PC-9 (cell line): ENCODE results near the gene SBNO1. TPM values are rescaled to one million over a fixed set of nuclear protein-coding genes. Genes with fewer than 3 reads are reported as not detected.
"Not testable (repeated sequence)": the region's sequence is repeated elsewhere in the genome, so short reads cannot be mapped to it uniquely, and the experiment has no call there.

Experiments used
- BruUV-seq: library from RNA; stranded (reverse); fragments of 400-500 nt; replicated peaks from 2 replicates; lab custom pipeline; 2021; lab: Mats Ljungman, UMichigan
- CTCF ChIA-PET: fragments of 300-600 bp; sonication (Branson Sonifier 250); formaldehyde crosslinking; loops from one replicate; lab custom pipeline; 2022; ENCODE audit warnings: antibody characterized with exemption; lab: Charles Lee
- POLR2A ChIA-PET: fragments of 300-600 bp; sonication (Branson Sonifier 250); formaldehyde crosslinking; loops from one replicate; lab custom pipeline; 2022; ENCODE audit warnings: antibody characterized with exemption; ENCODE audit not compliant: unreplicated experiment; lab: Charles Lee
- DNase-seq, 2 experiments: peaks; one replicate each; pipeline versions ENCODE4 v3.0.0 to v3.0.0-alpha.2; 2015 to 2022; ENCODE audit warnings: mixed read lengths in 1 of 2
- H2AFZ ChIP-seq: fragments of 200-600 bp; sonication (generic); 2 replicates; pipeline ENCODE4 v1.8.1; 2017; ENCODE audit warnings: antibody characterized with exemption
- H3F3A ChIP-seq: fragments of 200-600 bp; sonication (generic); 2 replicates; pipeline ENCODE4 v1.8.1; 2017; ENCODE audit warnings: antibody characterized with exemption, mild to moderate bottlenecking, low read depth; ENCODE audit not compliant: insufficient read depth
- H3K27ac ChIP-seq: fragments of 200-600 bp; sonication (generic); 2 replicates; pipeline ENCODE4 v1.6.1; 2016; ENCODE audit warnings: mixed run types
- H3K27me3 ChIP-seq: fragments of 200-600 bp; sonication (generic); 2 replicates; pipeline ENCODE4 v1.6.1; 2016; ENCODE audit warnings: low read depth, mixed run types; ENCODE audit not compliant: insufficient read depth
- H3K36me3 ChIP-seq: fragments of 200-600 bp; sonication (generic); 2 replicates; pipeline ENCODE4 v1.6.1; 2016; ENCODE audit warnings: low read depth, mixed run types
- H3K4me1 ChIP-seq: fragments of 200-600 bp; sonication (generic); replicated peaks from 2 replicates; pipeline ENCODE4 v1.6.1; 2016; ENCODE audit warnings: mixed run types; ENCODE audit not compliant: insufficient read depth
- H3K4me2 ChIP-seq: fragments of 200-600 bp; sonication (generic); 2 replicates; pipeline ENCODE4 v1.6.1; 2017; ENCODE audit warnings: mixed run types
- H3K4me3 ChIP-seq: fragments of 200-600 bp; sonication (generic); 2 replicates; pipeline ENCODE4 v1.6.1; 2016; ENCODE audit warnings: mixed run types
- H3K79me2 ChIP-seq: fragments of 200-600 bp; sonication (generic); 2 replicates; pipeline ENCODE4 v1.6.1; 2017; ENCODE audit warnings: low read depth, mixed run types
- H3K9me2 ChIP-seq: fragments of 200-600 bp; sonication (generic); 2 replicates; pipeline ENCODE4 v1.8.1; 2017; ENCODE audit warnings: mild to moderate bottlenecking; ENCODE audit not compliant: insufficient read depth
- H3K9me3 ChIP-seq: fragments of 200-600 bp; sonication (generic); 2 replicates; pipeline ENCODE4 v1.8.1; 2016; ENCODE audit warnings: low read depth; ENCODE audit not compliant: insufficient read depth
- H4K20me1 ChIP-seq: fragments of 200-600 bp; sonication (generic); 2 replicates; pipeline ENCODE4 v1.8.1; 2017; ENCODE audit not compliant: insufficient read depth
- CTCF ChIP-seq: fragments of 200-600 bp; sonication (generic); conservative IDR thresholded peaks from 2 replicates; pipeline ENCODE4 v1.6.1; 2017; ENCODE audit warnings: mixed run types, antibody characterized with exemption, mild to moderate bottlenecking, moderate library complexity
- intact Hi-C: fragments of 100-400 bp; cut with micrococcal nuclease; formaldehyde crosslinking; loops from one replicate; pipeline ENCODE4 v1.10.0; 2022; ENCODE audit not compliant: unreplicated experiment
- total RNA-seq: library from RNA; stranded (reverse); gene quantifications from 2 replicates; pipeline ENCODE4 v1.2.3, GENCODE V29; 2021

SBNO1 gene
- total RNA-seq, 1 experiment from 2014 or later = 43.1 TPM

DNA sequence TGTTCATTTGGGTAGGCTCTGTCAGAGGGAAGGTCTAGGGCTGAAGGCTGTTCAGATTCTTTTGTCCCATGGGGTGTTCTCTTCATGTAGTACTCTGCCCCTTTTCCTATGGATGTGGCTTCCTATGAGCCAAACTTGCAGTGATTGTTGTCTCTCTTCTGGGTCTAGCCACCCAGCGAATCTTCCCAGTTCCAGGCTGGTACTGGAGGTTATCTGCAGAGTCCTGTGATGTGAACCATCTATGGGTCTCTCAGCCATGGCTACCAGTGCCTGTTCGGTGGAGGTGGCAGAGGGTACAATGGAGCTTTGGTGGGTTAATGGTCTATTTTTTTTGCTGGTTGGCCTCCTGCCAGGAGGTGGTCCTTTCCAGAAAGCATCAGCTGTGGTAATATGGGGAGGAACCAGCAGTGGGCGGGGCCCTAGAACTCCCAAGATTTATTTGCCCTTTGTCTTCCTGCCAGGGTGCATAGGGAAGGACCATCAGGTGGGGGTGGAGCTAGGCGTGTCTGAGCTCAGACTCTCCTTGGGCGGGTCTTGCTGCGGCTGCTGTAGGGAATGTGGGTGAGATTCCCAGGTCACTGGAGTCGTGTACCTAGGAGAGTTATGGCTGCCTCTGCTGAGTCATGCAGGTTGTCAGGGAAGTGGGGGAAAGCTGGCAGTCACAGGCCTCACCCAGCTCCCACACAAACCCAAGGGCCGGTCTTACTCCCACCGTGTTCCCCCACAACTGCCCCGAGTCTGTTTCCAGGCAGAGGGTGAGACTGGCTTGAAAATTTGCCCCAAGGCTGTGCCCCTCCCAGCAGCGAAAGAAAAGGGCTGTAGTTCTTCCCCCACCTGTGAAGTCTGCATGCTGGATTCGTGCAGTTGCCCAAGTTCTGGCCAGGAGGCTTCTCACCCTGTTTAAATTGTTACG is 113.9 kb downstream of the SBNO1 start:
- Histone ChIP-seq H3K4me3 (peak overlapping the region; percentile 37; the same call in 1 of the 2 replicates), H3K79me2 (peaks cover 47% of the 10 kb centered on the region), H3K36me3 (0 out of 2 replicates have a peak, but pooled peaks cover 8% of the 10 kb centered on the region), H4K20me1 (no peaks in the 10 kb centered on the region), H3F3A (peaks cover 25% of the 10 kb centered on the region), H3K4me1 (peaks cover 33% of the 10 kb centered on the region), H3K27ac (peak overlapping the region; percentile 94), H3K9me3 (no peaks in the 10 kb centered on the region; the same call in 1 of the 2 replicates), H3K4me2 (peak overlapping the region; percentile 71), H3K27me3 (no peaks in the 10 kb centered on the region), H3K9me2 (no peaks in the 10 kb centered on the region), H2AFZ (peak overlapping the region; percentile 66)
- POLR2A ChIA-PET = interaction anchor here (0.6 to 1.7 kb wide), 10 partner anchors 12 to 1204 kb away, joined by 3 to 13 read pairs (median 6); partner anchors contain the start of genes MPHOSPH9 and MTRFR
- TSS peak; percentile 33 for BruUV-seq
- DNase-seq = peak; percentile 93 to 94
- TF ChIP-seq CTCF = no peak
- intact Hi-C loops = no loop called here
- CTCF ChIA-PET = interaction anchor here (0.7 kb wide), 1 partner anchor 12 kb away, joined by 3 read pairs; no protein-coding TSS in a partner anchor

DNA sequence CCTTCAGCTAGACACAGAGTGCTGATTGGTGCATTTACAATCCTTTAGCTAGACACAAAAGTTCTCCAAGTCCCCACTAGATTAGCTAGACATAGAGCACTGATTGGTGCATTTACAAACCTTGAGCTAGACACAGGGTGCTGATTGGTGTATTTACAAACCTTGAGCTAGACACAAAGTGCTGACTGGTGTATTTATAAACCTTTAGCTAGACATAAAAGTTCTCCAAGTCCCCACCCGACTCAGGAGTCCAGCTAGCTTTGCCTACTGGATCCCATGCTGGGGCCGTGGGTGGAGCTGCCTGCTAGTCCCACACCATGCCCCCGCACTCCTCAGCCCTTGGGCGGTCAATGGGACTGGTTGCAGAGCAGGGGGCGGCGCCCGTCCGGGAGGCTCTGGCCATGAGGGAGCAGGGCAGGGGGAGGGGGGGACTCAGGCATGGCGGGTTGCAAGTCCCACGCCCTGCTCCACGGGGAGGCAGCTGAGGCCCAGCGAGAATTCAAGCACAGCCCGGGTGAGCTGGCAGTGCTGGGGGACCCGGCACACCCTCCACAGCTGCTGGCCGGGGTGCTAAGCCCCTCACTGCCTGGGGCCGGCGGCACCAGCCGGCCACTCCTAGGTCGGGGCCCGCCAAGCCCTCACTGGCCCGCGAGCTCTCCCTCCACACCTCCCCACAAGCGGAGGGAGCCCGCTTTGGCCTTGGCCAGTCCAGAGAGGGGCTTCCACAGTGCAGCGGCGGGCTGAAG is 115.5 kb downstream of the SBNO1 start:
- intact Hi-C loops, H2AFZ ChIP-seq, H3K9me3 ChIP-seq, H3K9me2 ChIP-seq, BruUV-seq, H3K27me3 ChIP-seq, H3K4me3 ChIP-seq, CTCF ChIA-PET, H4K20me1 ChIP-seq, DNase-seq, H3K4me2 ChIP-seq, H3K36me3 ChIP-seq: not testable (repeated sequence)
- Histone ChIP-seq H3K4me1 (peaks cover 33% of the 10 kb centered on the region), H3K79me2 (peaks cover 52% of the 10 kb centered on the region), H3K27ac (peak overlapping the region; percentile 94; the same call in 1 of the 2 replicates), H3F3A (peaks cover 29% of the 10 kb centered on the region)
- POLR2A ChIA-PET = interaction anchor here (0.7 to 1.6 kb wide), 3 partner anchors 16 to 304 kb away, joined by 6 to 7 read pairs (median 7); partner anchors contain the start of genes MPHOSPH9 and MTRFR

- BruUV-seq, H3K9me2 ChIP-seq, H4K20me1 ChIP-seq, intact Hi-C loops, H3K36me3 ChIP-seq, H3K27me3 ChIP-seq, H3K27ac ChIP-seq, H2AFZ ChIP-seq, H3K4me3 ChIP-seq, POLR2A ChIA-PET, H3K9me3 ChIP-seq, CTCF ChIA-PET, DNase-seq, H3K4me2 ChIP-seq: not testable (repeated sequence)
- Histone ChIP-seq H3F3A (peaks cover 29% of the 10 kb centered on the region), H3K79me2 (peaks cover 44% of the 10 kb centered on the region), H3K4me1 (peaks cover 33% of the 10 kb centered on the region)
These were observed 116.5 kb downstream of the SBNO1 start for GRCh38 chr12:123248129-123248528.
